ENCODE measurements around the gene RRP9.
"Not testable (repeated sequence)": the region's sequence is repeated elsewhere in the genome, so short reads cannot be mapped to it uniquely, and the experiment has no call there.

The RRP9 gene

GRCh38 chr3:51941798-51942602 lies at the start of gene RRP9, which contains the start of gene PARP3:
TSS of gene RRP9 (minus strand) at chr3:51941904. CDS start at chr3:51941867, 37 bp downstream.
TSS of gene PARP3 (plus strand) at chr3:51942363. CDS start at chr3:51943356, 993 bp downstream.
- DNase-seq (ENCODE audit: low spot score): peak; percentile 99

GRCh38 chr3:51990501-51990971 lies 48.8 kb upstream of the RRP9 start:
- DNase-seq (ENCODE audit: low spot score): not testable (repeated sequence)

- no peak for DNase-seq (ENCODE audit: low spot score)
Measured at GRCh38 chr3:51988286-51989146, 46.8 kb upstream of the RRP9 start.

GRCh38 chr3:51987568-51987967 lies 45.9 kb upstream of the RRP9 start:
- no peak for DNase-seq (ENCODE audit: low spot score)

GRCh38 chr3:51986010-51986947 lies 44.6 kb upstream of the RRP9 start:
- no peak for DNase-seq (ENCODE audit: low spot score)

GRCh38 chr3:51985063-51985462 lies 43.4 kb upstream of the RRP9 start:
- DNase-seq (ENCODE audit: low spot score): no peak

GRCh38 chr3:51984269-51984647 lies 42.6 kb upstream of the RRP9 start:
- no peak for DNase-seq (ENCODE audit: low spot score)

GRCh38 chr3:51983578-51984268 lies 42.0 kb upstream of the RRP9 start:
- DNase-seq (ENCODE audit: low spot score): no peak

- DNase-seq (ENCODE audit: low spot score): peak; percentile 98
Measured at GRCh38 chr3:51982838-51983577, 41.3 kb upstream of the RRP9 start, which contains the start of gene ACY1. TSS of gene ACY1 (plus strand) at chr3:51983535. CDS start at chr3:51984065, 530 bp downstream.

GRCh38 chr3:51982352-51982837 lies 40.7 kb upstream of the RRP9 start:
- DNase-seq (ENCODE audit: low spot score): no peak

GRCh38 chr3:51980253-51980652 lies 38.5 kb upstream of the RRP9 start:
- no peak for DNase-seq (ENCODE audit: low spot score)

GRCh38 chr3:51978143-51978502 lies 36.4 kb upstream of the RRP9 start:
- no peak for DNase-seq (ENCODE audit: low spot score)

- DNase-seq (ENCODE audit: low spot score): no peak
Measured at GRCh38 chr3:51977446-51978142, 35.9 kb upstream of the RRP9 start.

GRCh38 chr3:51975852-51976549 lies 34.3 kb upstream of the RRP9 start:
- DNase-seq (ENCODE audit: low spot score): peak; percentile 76

GRCh38 chr3:51974963-51975851 lies 33.5 kb upstream of the RRP9 start, which contains the start of gene ABHD14A:
TSS of gene ABHD14A (plus strand) at chr3:51975064. CDS start at chr3:51975136, 72 bp downstream.
- peak; percentile 96 for DNase-seq (ENCODE audit: low spot score)

GRCh38 chr3:51974277-51974962 lies 32.7 kb upstream of the RRP9 start:
- no peak for DNase-seq (ENCODE audit: low spot score)

- DNase-seq (ENCODE audit: low spot score): no peak
Measured at GRCh38 chr3:51971350-51971749, 29.6 kb upstream of the RRP9 start.

Data from AG20443 (cell line).